Activated T-helper 1 cell treated with anti-CD3 and anti-CD28 coated beads, Interleukin-12 subunit alpha, Interleukin-12 subunit beta, Interleukin-2, Interleukin-4 antibody, amounts not matched to agents 30 ng/mL and 10 ng/mL and 1 ng/mL, durations not matched to agents 14 hours and 24 hours and 36 hours (primary cell): Measurements from ENCODE around the gene FAM234B. TPM values are rescaled to one million over a fixed set of nuclear protein-coding genes. Genes with fewer than 3 reads are reported as not detected.
"Not testable (repeated sequence)": the region's sequence is repeated elsewhere in the genome, so short reads cannot be mapped to it uniquely, and the experiment has no call there.

ENCODE experiments used
- DNase-seq: peaks from one replicate; pipeline ENCODE4 v3.0.0; 2021; ENCODE audit warnings: low spot score
- H3K27ac Mint-ChIP-seq: one replicate; pipeline ENCODE4 v1.8.0; 2021; ENCODE audit warnings: mild to moderate bottlenecking, mixed read lengths
- H3K27me3 Mint-ChIP-seq: one replicate; pipeline ENCODE4 v1.8.0; 2022; ENCODE audit warnings: mild to moderate bottlenecking, moderate library complexity, mixed read lengths; ENCODE audit not compliant: insufficient read depth
- H3K36me3 Mint-ChIP-seq: one replicate; pipeline ENCODE4 v1.8.0; 2021; ENCODE audit warnings: low read depth, mixed read lengths
- H3K4me1 Mint-ChIP-seq: one replicate; pipeline ENCODE4 v1.8.0; 2021; ENCODE audit warnings: low read depth, mixed read lengths
- H3K4me3 Mint-ChIP-seq: one replicate; pipeline ENCODE4 v1.8.0; 2021; ENCODE audit warnings: mild to moderate bottlenecking, moderate library complexity, mixed read lengths
- H3K9me3 Mint-ChIP-seq: one replicate; pipeline ENCODE4 v1.8.0; 2021; ENCODE audit warnings: mixed read lengths
- intact Hi-C: fragments of 100-400 bp; cut with micrococcal nuclease; formaldehyde crosslinking; loops from one replicate; pipeline ENCODE4 v1.15.1; 2024
- total RNA-seq: library from RNA; stranded (reverse); gene quantifications from 2 replicates; pipeline ENCODE4 v1.2.3, GENCODE V29; 2022

The FAM234B gene
- total RNA-seq, 1 donor from 2014 or later = 6.0 TPM

DNA sequence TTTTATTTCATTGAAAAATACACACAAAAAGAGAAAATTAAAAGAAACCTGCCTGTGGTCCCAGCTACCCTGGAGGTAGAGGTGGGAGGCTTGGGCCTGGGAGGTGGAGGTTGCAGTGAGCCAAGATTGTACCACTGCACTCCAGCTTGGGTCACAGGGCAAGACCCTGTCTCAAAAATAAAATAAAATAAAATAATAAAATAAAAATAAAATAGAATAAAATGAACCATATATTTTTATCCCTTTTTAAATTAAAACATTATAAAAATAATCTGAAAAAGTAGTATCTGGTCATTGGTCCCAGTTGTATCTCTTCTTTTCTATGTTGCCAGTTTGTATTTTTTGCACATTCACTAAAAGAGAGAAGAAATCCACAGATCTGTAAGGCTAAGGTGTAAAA lies 16.7 kb upstream of the FAM234B start:
- H3K4me1 Mint-ChIP-seq = no peaks in the 10 kb centered on the region
- intact Hi-C loops = no loop called here
- H3K27me3 Mint-ChIP-seq = peaks cover 35% of the 10 kb centered on the region
- no peak overlapping the region for H3K27ac Mint-ChIP-seq
- no peak overlapping the region for H3K4me3 Mint-ChIP-seq
- no peak for DNase-seq
- no peaks in the 10 kb centered on the region for H3K36me3 Mint-ChIP-seq
- H3K9me3 Mint-ChIP-seq = no peaks in the 10 kb centered on the region

DNA sequence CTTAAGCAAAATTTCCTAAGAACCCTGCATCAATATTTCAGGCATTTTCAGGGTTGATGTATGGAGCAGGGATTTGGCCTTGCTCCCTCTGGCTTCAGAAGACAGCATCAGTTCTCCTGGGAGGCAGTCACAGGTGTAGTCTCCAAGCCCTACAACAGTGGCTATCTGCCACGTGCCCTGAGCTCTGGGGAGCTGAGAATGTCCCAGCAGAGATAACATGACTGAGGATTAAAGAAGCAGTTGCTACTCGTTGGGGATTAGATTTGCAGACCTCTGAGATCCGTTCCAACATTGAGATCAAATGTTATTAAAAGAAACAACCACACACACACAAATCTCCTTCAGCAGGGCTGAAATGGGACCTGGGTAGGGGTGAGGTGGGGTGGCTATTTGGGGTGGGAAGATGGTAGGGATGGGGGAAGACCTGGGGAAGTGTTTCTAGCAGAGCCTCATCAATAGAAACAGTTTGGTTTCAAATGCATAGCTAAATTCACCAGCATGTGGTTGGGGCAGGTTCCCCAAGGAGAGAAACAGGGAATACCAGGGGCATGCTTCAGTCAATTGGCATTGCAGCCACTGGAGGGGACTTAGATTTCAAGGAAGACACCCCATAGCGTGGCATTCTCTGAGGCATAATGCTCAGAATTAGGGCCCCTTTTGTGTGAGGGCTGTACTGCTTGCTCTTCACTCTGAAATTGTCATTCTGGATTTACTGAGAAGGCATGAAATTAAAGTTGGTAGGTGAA lies 15.2 kb upstream of the FAM234B start:
- DNase-seq = no peak

DNA sequence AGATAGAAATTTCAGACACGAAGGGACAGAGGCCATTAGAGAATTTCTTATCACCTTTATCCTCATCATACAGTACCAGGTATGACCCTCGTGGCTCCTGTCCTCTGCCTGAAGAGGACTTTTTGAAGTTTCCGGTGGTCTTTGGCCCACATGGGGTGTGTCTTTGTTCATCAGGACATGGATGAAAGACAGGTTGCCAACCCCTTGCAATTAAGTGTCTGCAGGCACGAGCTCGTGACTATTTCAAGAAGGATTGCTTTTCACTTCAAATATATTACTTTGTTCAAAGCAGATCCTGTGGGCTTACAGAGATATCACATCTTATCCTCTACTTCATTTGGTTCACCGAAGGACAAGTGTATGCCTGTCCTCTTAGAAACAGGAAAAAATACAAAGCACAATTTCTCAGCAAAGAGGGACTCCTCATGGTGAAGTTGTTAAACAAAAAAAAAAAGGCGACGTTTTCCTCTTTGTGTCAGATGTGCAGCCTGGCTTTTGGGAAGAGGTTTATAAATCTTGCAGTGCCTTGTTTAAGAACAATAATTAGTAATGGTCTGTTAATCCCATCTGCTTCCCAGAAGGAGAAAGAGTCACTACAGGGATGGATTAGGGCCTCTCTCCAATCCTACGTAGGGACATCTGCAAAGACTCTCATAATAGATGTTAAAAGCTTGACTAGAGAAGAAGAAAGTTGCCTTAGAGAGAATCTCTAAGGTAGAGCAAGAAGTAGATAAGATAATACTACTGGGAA lies 13.5 kb upstream of the FAM234B start:
- intact Hi-C loops = no loop called here
- Mint-ChIP-seq H3K36me3 (no peaks in the 10 kb centered on the region), H3K4me1 (no peaks in the 10 kb centered on the region), H3K9me3 (no peaks in the 10 kb centered on the region), H3K4me3 (no peak overlapping the region), H3K27ac (no peak overlapping the region), H3K27me3 (peaks cover 26% of the 10 kb centered on the region)
- DNase-seq = no peak

More for the DNA sequence above, 15.2 kb upstream of the FAM234B start:
- intact Hi-C loops = no loop called here
- no peak overlapping the region for H3K27ac Mint-ChIP-seq
- H3K4me1 Mint-ChIP-seq = no peaks in the 10 kb centered on the region
- H3K4me3 Mint-ChIP-seq = no peak overlapping the region
- peaks cover 30% of the 10 kb centered on the region for H3K27me3 Mint-ChIP-seq
- H3K36me3 Mint-ChIP-seq = no peaks in the 10 kb centered on the region
- H3K9me3 Mint-ChIP-seq = no peaks in the 10 kb centered on the region

DNA sequence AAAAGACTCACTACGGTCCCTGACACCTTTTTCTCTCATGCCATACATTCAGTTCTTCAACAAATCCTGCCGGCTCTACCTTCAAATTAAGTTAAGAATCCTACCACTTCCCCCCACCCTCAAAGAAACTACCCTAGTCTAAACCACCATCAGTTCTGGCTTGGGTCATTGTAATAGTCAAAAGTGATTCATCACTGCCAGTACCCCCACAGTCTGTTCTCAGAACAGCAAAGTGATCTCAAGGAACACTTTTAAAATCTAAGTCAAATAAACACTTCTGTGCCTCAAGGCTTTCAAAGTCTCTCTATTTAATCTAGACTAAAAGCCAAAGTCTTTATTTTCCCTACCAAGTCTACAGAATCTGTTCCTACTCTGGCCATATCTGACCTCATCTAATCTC lies 12.0 kb upstream of the FAM234B start:
- peaks cover 15% of the 10 kb centered on the region for H3K27me3 Mint-ChIP-seq
- H3K36me3 Mint-ChIP-seq = no peaks in the 10 kb centered on the region
- DNase-seq = no peak
- H3K27ac Mint-ChIP-seq = no peak overlapping the region
- no peak overlapping the region for H3K4me3 Mint-ChIP-seq
- H3K4me1 Mint-ChIP-seq = no peaks in the 10 kb centered on the region
- intact Hi-C loops = no loop called here
- H3K9me3 Mint-ChIP-seq = no peaks in the 10 kb centered on the region

DNA sequence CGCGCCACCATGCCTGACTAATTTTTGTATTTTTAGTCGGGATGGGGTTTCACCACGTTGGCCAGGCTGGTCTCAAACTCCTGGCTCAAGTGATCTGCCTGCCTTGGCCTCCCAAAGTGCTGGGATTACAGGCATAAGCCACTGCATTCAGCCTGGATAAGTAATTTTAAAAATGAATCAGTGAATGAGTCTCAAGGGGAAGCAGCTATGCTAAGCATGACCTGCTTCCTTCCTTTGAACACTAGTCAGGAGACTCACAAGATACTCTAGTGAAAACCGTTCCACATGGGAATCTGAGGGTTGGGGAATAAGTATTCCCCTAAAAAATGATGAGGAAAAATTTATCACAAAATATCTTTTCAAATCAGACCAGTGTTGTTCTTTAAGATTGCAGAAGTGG lies 10.7 kb upstream of the FAM234B start:
- Mint-ChIP-seq H3K4me3 (no peak overlapping the region), H3K9me3 (no peaks in the 10 kb centered on the region), H3K36me3 (no peaks in the 10 kb centered on the region), H3K27me3 (peaks cover 12% of the 10 kb centered on the region), H3K4me1 (no peaks in the 10 kb centered on the region), H3K27ac (no peak overlapping the region)
- intact Hi-C loops = no loop called here
- no peak for DNase-seq

DNA sequence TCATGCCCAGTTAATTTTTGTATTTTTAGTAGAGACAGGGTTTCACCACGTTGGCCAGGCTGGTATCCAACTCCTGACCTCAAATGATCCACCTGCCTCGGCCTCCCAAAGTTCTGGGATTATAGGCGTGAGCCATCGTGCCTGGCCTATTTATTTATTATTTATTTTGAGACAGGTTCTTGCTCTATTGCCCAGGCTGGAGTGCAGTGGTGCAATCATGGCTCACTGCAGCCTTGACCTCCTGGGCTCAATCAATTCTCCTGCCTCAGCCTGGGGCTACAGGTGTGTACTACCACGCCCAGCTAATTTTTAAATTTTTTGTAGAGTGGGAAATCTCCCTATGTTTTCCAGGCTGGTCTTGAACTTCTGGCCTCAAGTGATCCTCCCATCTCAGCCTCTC lies 8.8 kb upstream of the FAM234B start:
- H3K4me1 Mint-ChIP-seq, H3K36me3 Mint-ChIP-seq: not testable (repeated sequence)

DNA sequence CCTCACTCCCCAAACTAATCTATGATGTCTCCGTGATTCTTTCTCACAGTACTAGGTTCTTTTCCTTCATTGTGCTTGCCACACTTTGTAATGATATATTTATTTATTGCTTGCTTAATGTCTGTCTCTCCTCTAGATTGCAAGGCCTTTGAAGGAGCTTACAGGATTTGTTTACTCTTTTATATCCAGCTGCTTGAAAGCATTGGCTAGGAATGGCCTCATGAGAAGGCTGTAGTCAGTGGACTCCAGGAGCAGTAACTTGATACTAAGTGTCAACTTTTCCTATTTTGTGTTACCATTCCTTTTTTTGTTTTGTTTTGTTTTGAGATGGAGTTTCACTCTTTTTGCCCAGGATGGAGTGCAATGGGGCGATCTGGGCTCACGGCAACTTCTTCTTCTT lies 7.3 kb upstream of the FAM234B start:
- Mint-ChIP-seq H3K4me3 (no peak overlapping the region), H3K36me3 (no peaks in the 10 kb centered on the region), H3K27me3 (peaks cover 8% of the 10 kb centered on the region), H3K9me3 (no peaks in the 10 kb centered on the region), H3K4me1 (no peaks in the 10 kb centered on the region), H3K27ac (no peak overlapping the region)
- DNase-seq = no peak
- intact Hi-C loops = no loop called here

More for the DNA sequence above, 8.8 kb upstream of the FAM234B start:
- intact Hi-C loops, H3K4me3 Mint-ChIP-seq, H3K27ac Mint-ChIP-seq, DNase-seq, H3K9me3 Mint-ChIP-seq, H3K27me3 Mint-ChIP-seq: not testable (repeated sequence)

DNA sequence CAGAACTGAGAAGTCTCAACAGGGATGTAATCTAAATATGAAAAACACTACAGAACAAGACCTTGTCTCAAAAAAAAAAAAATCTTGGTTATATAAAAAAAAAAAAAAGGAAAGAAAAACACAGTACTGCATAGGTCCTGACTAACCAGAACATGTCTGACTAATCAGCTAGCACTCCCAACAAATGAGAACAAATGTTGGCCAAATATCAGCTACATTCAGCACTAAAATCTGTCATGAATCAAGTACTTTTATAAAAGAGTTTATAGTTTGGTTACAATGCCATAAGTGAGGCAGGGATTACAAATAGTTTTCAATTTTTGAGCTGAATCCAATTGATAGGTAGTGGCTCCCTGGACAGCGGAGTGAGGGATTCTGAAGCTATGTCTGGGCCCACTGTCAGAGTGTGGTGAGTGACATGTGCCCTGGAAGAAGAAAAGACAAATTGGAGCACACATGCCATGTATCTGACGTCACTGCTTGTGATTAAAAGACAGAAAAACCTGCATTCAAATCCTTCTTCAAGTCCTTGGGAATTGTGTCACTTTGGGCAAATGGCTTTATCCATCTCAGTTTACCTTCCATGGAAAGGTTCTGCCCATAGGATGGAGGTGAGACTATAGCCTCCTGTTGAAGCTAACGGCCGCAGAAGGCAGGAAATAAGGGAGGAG lies 5.6 kb upstream of the FAM234B start:
- no peak for DNase-seq
- intact Hi-C loops = no loop called here
- no peak overlapping the region for H3K4me3 Mint-ChIP-seq
- H3K36me3 Mint-ChIP-seq = no peaks in the 10 kb centered on the region
- peaks cover 19% of the 10 kb centered on the region for H3K27me3 Mint-ChIP-seq
- H3K27ac Mint-ChIP-seq = no peak overlapping the region
- no peaks in the 10 kb centered on the region for H3K9me3 Mint-ChIP-seq
- no peaks in the 10 kb centered on the region for H3K4me1 Mint-ChIP-seq

DNA sequence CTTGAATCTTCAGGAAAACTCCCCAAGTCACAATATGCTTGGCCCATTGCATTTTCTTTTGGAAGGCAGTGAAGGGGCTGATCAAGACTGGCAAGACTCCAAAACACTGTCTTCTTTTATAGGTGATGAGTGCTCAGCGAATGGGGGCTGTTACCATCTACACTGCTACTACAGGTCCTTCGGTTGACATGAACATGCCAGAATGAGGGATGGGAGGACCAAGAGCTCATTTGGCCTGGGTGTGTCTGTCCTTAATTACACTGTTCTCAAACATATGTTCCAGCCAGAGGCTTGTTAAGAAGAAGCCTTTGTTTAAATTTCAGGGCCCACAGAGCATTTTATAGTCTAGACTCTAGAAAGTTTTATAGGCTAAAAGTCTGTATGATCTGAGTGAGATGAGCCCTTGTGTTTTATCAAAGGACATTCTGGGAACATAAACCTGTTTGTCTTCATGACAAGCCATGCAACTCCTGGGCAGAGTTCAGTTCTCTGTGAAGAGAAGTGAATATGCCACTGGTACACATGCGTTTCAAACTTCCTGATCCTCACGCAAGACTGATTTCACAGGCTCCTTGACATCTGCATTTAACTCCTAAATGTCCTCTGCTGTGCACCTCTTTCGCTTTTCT lies 4.7 kb upstream of the FAM234B start:
- H3K27me3 Mint-ChIP-seq = peaks cover 19% of the 10 kb centered on the region
- no peaks in the 10 kb centered on the region for H3K36me3 Mint-ChIP-seq

DNA sequence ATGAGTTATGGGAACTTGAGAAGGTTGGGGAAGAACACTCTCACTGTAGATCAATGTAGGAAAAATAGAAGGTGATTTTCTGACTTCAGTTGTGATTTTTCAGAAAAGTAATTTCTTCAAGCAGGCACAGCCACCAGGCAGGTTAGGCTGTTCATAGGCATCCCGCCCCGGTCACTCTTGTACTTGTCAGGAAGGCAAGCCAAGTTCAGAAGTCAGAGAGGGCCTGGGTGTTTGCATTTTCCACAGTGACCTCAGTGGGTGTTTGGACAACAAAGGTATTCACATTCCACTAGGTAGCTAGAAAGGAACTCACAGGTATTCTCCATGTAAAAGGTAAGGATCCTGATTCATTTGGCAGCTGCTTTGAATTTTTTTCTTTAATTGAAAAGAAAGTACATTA lies 3.0 kb upstream of the FAM234B start:
- no peaks in the 10 kb centered on the region for H3K4me1 Mint-ChIP-seq
- H3K27me3 Mint-ChIP-seq = peaks cover 22% of the 10 kb centered on the region
- DNase-seq = no peak
- H3K4me3 Mint-ChIP-seq = no peak overlapping the region
- intact Hi-C loops = loop anchor here (5.0 kb wide), 1 partner anchor 254 kb away; the partner anchor contains the start of gene APOLD1
- H3K36me3 Mint-ChIP-seq = no peaks in the 10 kb centered on the region
- no peaks in the 10 kb centered on the region for H3K9me3 Mint-ChIP-seq
- H3K27ac Mint-ChIP-seq = no peak overlapping the region

More for the DNA sequence above, 4.7 kb upstream of the FAM234B start:
- no peak overlapping the region for H3K27ac Mint-ChIP-seq
- no peak overlapping the region for H3K4me3 Mint-ChIP-seq
- no peak for DNase-seq
- H3K9me3 Mint-ChIP-seq = no peaks in the 10 kb centered on the region
- intact Hi-C loops = no loop called here
- no peaks in the 10 kb centered on the region for H3K4me1 Mint-ChIP-seq

DNA sequence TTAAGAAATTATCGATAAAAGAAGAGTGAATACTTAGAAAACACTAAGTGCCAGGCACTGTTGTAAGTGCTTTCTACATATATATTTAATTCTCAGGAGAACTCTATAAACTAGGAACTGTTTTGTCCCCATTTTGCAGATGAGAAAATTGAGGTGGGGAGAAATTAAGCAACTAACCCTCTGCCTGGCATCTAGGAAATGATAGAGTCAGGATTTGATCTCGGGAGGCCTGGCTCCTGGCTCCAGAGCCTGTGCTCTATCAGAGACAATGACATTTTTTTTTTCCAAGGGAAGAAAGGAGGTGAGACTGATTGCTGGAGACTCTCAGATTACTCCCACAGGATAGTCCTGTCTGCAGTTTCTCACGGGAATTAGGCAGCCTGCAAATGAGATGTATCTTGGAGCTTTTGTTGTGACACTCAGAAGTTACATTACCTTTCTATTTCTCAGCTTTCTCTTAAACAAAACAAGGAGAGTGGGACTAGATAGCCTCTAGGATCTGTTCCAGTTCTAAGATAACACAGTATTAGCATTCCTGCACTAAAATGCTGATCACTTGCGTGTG lies 1.4 kb upstream of the FAM234B start:
- peak overlapping the region; percentile 83 for H3K4me3 Mint-ChIP-seq
- H3K27ac Mint-ChIP-seq = no peak overlapping the region
- H3K4me1 Mint-ChIP-seq = peaks cover 4% of the 10 kb centered on the region
- H3K27me3 Mint-ChIP-seq = peaks cover 22% of the 10 kb centered on the region
- no peaks in the 10 kb centered on the region for H3K9me3 Mint-ChIP-seq
- intact Hi-C loops = loop anchor here (5.0 kb wide), 1 partner anchor 255 kb away; the partner anchor contains the start of gene APOLD1
- no peak for DNase-seq
- H3K36me3 Mint-ChIP-seq = no peaks in the 10 kb centered on the region

DNA sequence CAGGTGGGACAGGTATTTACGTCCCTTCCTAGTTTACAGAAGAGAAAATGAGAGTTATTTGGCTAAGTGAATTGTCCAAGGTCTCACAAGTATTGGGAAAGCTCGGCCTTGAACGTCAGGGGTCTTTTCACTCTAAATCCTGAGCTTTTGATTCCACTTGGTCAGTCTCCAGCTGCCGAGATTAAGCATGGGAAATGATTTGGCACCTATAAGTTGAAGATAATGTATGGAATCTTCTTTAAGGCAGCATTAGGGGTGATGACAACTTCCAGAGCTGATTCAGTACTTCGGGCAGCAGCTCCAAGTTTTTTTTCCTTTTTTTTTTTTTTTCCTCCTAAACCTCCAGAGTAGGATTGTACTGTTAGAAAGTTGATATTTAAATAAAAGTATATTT lies 722 bp downstream of the FAM234B start:
- H3K4me3 Mint-ChIP-seq = peak overlapping the region; percentile 83
- intact Hi-C loops = loop anchor here (1.0 to 5.0 kb wide), 5 partner anchors 45 to 258 kb away; partner anchors contain the start of genes APOLD1, EMP1 and HEBP1
- no peaks in the 10 kb centered on the region for H3K9me3 Mint-ChIP-seq
- no peaks in the 10 kb centered on the region for H3K36me3 Mint-ChIP-seq
- peaks cover 4% of the 10 kb centered on the region for H3K4me1 Mint-ChIP-seq
- DNase-seq = no peak
- no peak overlapping the region for H3K27ac Mint-ChIP-seq
- H3K27me3 Mint-ChIP-seq = peaks cover 19% of the 10 kb centered on the region
